ENCODE results near the gene UCHL5.
"Not testable (repeated sequence)": the region's sequence is repeated elsewhere in the genome, so short reads cannot be mapped to it uniquely, and the experiment has no call there.

The UCHL5 gene

DNA sequence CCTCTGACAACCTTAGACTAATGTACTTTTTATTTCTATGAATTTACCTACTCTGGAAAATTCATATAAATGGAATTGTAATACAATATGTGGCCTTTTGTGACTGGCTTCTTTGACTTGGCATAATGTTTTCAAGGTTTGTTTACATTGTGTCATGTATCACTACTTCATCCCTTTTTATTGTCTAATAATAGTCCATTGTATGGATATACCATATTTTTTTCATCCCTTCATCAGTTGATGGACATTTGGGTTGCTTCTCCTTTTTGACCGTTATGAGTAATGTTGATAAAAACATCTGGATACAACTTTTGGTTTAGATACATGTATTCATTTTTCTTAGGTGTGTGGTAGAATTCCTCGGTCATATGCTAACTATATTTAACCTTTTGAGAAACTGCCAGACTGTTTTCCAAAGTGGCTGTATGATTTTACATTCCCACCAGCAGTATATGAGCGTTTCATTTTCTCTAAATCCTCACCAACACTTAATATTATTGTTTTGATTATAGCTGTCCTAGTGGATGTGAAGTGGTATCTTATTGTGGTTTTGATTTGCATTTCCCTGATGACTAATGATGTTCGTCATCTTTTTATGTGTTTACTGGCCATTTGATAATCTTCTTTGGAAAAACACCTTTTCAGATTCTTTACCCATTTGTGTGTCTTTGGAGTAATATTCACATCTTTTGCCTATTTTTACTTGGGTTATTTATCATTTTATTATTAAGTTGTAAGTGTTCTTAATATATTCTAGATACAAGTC lies 3.7 kb upstream of the UCHL5 start:
- DNase-seq: no peak

DNA sequence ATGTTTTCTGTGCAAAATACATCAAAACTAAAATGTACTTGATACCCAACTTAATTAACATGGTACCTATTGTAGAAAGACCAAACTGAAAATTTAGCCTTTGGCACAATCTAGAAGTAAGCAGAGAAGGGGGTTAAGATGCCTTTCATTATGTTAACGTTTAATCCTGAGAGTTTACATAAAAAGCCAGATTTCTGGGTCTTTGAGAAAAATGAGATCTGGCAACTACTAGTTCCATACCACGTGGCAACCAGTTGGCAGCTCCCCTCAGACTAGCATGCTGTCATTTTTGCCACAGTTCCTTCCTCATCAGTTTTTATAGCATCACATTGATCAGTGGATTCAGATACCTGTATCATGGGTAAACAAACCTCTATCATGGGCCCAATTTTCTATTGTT lies 1.8 kb upstream of the UCHL5 start:
- DNase-seq: peak; percentile 25

DNA sequence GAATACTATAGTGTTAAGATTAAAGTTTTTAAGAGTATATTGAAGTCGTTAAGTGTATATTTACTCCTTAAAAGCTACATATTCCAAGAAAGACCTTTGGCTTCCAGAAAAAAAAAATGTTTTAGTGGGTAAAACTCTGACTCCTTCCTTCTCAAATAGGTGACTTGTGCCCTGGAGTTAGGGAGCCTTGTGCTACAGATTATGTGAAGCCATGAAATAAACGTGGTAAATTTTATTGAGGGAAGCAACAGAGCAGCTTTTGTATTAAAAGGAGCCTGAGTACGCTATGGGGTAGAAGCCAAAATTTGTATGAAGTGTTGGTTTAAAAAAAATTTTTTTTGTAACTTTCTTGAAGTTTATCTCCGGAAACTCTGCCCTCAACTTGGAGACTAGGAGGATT lies 1.2 kb upstream of the UCHL5 start:
- DNase-seq: no peak

DNA sequence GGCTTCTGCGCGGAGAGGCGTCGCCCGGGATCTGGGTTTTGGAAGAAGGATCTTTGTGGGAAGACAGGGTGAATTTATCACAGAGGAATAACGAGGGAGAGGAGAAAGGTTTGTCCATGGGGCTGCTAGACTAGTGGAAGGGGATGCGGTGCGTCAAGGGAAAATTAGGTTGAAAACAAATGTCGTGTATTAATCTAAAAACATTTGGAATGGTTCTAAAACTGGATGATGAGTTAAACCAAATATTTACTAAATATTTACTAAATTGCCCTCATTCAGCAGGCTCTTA lies 899 bp upstream of the UCHL5 start:
- DNase-seq: no peak

DNA sequence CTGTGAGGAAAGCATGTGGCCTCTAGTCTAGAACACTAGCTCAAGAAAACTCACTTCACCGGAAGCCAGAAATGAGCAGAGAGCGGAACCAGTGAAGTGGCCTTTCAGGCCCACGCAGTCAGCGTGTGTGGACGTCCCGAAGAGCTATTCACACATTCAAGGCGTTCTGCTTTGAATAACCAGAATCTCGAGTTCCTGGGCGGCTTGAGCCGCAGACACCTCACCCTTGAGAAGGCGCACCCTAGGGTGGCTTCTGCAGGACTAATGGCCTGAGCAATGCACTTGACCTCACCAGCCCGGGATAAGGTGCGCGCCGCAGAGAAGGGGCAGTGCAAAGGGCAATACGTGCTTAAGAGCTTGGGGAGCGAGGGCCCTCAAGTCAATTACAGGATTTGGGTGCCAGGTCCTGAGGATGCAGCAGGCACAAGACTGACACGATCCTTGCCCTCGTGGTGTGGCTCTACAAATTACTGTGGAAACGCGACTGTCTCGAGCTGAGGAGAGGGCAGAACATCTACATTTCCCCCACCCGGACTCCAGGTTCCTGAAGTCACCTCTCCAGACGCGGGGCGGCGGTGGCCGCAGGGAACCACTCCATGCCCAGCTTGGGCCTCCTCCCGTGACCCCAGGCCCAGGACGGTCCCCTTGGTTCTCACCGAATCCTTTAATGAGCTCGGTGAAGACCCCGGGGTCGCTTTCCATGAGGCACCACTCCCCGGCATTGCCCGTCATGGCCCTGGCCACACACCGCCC lies 455 bp downstream of the UCHL5 start:
- peak; percentile 85 for DNase-seq

DNA sequence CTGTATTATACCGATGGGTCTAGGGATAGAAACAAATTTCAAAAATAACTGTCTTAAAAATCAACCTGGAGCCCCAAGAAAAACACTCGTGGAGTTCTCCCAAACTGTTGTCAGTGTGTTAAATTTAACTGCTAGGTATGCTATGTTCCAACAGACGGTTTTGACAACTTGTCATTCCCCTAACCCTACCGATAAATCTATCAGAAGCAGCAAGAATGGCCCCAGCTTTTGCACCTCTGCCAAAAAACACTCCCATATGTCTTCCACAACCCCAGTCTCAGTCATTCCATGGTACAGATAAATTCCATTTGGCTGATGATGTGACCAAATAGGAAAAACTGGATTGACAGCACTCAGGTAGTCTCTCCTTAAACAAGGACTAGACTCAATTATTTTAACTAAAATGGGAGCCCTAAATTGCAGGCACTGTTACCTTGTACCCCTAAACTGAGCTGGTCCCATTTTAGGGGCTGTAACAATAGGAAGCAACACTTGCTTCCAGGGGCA lies 4.9 kb downstream of the UCHL5 start:
- DNase-seq: no peak

DNA sequence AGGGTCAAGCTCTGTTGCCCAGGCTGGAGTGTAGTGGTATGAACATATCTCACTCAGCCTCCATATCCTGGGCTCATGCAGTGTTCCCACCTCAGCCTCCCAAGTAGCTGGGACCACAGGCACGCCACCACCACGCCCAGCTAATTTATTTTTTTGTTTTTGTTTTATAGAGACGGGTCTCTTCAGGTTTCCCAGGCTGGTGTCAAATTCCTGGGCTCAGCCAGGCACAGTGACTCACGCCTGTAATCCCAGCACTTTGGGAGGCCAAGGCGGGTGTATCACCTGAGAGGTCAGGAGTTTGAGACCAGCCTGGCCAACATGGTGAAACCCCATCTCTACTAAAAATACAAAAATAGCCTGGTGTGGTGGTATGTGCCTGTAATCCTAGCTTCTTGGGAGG lies 10.2 kb downstream of the UCHL5 start:
- not testable (repeated sequence) for DNase-seq

DNA sequence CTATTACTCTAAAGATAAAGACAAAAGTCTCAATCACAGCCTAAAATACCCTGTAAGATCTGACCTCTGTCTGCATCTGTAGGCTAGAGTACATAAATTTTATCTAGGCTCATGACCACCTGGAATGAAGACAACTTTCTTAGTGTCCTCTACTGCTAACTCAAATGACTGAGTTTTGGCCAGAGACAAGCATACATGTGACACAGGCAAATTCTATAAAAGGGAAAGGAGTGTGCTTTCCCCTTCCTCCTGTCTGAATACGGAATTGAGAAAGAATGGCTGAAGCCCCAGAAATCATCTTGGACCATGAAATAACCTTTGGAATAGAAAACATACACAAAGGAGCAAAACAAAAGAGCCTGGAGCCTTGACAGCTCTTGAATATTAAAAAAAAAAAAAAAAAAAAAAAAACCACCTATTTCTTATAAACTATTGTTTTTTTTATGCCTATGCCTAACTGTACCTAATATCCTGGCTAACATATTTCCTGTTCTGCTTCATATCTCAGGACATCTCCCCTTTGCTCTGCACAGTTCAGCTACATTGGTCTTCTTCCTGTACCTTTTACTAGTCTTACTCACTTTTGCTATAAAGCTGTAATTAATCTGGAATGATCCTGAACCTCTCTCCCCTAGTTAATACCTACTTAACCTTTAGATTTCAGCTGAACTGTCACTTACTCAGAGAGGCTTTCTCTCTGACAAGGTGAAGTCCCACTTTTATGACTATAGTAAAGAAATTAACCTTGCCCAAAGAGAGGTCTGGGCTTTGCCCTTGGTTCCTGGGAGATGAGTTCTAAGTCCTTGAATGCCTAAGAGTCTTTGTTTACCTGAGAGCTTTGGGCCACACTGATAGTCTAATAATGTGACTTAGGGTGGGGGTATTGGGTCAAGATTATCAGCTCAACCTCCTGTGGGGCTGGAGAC lies 16.1 kb downstream of the UCHL5 start:
- no peak for DNase-seq

DNA sequence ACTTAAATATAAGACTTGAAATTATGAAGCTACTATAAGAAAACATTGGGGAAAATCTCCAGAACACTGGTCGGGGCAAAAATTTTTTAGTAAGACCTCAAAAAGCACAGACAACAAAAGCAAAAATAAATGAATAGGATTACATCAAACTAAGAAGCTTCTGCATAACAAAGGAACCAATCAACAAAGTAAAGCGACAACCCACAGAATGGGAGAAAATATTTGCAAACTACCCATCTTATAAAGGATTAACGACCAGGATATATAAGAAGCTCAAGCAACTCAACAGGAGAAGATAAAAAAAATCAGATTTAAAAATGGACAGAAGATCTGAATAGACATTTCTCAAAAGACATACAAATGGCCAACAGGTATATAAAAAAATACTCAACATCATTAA lies 19.1 kb downstream of the UCHL5 start:
- no peak for DNase-seq

DNA sequence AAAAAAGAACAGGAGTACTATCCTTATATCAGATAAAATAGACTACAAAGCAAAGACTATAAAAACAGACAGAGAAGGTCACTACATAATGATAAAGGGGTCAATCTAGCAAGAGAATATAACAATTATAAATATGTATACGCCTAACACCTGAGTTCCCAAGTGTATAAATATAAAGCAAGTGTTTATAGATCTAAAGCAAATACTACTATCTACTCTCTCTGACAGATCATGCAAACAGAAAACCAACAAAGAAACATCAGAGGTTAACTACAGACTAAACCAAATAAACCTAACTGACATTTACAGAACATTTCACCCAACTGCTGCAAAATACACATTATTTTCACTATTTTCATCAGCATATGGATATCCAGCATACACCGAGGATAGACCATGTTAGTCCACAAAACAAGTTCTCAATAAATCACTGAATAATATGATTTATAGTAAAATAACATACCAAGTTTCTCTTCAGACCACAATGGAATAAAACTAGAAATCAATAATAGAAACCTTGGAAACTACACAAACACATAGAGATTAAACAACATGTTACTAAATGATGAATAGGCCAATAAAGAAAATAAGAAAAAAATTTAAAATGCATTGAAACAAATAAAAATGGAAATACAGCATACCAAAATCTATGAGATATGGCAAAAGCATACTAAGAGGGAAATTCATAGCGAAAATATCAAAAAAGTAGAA lies 22.7 kb downstream of the UCHL5 start:
- DNase-seq: no peak

DNA sequence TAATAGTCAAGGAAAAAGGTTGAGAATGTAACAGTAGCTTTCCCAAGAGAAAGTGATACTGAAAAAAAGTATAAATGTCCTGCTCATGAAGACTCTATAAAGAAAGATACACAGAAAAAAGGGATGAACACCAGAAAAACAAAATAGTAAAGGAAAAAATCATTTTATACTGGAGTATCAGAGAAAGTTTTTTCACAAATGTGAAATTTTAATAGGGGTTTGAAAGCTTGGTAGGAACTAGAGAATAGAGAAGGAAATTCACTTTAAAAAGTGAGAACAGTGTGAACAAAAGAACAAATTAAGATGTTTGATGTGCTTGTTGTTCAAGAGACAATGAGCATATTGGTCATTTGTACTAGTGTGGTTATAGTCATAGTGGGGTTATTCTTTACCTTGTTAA lies 25.6 kb downstream of the UCHL5 start:
- no peak for DNase-seq

DNA sequence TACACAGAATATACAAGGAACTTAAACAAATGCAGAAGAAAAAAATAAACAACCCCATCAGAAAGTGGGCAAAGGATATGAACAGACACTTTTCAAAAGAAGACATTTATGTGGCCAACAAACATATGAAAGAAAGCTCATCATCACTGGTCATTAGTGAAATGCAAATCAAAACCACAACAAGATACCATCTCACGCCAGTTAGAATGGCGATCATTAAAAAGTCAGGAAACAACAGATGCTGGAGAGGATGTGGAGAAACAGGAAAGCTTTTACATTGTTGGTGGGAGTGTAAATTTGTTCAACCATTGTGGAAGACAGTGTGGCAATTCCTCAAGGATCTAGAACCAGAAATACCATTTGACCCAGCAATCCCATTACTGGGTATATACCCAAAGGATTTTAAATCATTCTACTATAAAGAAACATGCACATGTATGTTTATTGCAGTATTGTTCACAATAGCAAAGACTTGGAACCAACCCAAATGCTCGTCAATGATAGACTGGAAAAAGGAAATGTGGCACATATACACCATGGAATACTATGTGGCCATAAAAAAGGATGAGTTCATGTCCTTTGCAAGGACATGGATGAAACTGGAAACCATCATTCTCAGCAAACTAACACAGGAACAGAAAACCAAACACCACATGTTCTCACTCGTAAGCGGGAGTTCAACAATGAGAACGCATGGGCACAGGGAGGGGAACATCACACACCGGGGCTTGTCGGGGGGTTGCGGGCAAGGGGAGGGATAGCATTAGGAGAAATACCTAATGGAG lies 26.3 kb downstream of the UCHL5 start:
- DNase-seq: not testable (repeated sequence)

DNA sequence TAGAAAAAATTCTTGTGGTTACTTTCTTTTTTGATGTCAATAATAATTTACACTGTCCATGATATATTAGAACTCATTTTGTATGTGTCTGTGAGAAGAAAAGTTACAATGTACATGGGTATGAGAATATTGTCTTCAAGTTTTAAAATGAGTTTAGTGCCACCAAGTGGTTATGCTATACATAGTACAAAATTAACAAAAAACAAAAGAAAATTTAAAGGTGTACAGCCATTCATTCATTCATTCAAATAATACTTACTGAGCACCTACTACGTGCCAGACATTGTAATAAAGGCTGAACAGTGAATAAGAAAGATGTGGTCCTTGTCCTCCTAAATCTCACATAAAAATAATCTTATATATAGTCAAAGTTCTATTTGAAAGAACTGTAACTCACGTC lies 27.7 kb downstream of the UCHL5 start:
- DNase-seq: peak; percentile 15

DNA sequence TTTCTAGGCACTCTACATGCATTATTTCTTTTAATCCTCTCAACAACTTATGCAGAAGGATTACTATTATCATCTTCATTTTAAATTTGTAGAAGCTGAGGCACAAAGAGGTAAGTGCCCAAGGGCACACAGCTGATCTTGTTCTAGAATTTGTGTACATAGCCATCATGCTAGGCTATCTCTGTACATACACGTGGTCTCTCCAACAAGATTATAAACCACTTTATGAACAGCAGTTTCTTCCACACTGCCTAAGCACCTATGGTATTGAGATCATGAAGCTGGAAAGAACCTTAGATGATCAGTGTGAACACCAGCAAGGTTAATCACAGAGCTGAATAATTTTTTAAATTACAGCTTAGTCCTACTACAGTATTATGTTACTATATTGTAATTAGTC lies 28.9 kb downstream of the UCHL5 start:
- DNase-seq: no peak

DNA sequence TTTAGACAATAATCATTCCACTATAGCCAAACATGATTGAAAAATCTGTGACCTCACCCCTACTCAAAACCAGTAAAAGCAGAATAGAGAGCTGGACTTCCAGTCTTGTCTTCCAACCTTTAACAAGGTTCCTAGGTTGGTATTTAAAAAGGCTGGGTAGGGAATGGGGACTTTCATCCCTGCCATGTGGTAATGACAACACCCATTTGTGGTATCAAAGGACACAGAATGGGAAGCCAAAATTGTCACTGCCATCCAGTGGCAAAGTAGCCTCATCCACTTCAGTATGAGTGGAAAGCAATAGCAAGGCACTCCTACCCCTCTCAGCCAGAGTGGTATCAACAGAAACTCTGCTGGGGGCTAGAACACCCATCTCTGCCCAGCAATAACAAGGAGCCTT lies 33.9 kb downstream of the UCHL5 start:
- no peak for DNase-seq

DNA sequence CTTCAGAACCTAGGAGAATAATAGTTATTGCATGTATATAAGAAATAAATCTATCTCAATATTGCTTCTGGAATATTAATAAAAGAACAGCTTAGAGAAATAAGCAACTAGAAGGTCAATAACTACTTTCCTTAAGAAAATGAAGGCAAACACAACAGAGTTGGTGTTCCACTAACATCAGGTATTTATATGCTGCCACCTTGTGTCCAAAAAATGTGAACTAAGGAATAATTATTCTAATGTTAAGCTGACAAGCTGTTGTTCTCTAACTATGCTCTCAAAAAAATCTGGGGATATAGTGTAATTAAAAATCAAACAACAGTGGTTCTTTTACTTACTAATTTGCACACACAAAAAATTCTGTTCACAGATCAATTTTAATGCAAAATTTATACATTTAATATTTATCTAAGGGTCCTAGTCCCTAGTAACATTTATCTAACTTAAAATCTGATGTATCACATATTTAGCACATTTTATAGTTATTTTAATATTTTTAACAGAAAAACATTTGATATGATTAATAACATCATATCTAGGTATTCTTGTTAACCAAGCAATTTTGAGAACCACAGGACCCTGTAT lies 39.6 kb downstream of the UCHL5 start:
- peak; percentile 77 for DNase-seq

DNA sequence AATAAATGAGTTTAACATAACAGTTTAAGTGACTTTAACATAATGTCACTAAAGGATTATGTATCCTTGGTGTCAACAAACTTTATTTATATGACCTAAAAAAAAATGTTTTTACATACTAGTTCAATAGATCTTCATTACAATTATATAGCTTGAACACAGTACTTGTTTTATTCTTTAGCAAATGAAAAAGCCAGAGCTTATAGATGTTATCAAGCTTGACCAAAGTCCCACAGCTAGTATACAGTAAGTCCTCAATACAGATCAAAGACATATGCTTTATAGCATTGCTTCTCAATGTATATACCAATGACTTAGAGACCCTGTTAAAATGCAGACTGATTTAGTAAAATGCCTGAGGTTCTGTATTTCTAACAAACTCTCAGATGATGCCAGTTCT lies 42.4 kb downstream of the UCHL5 start:
- no peak for DNase-seq

DNA sequence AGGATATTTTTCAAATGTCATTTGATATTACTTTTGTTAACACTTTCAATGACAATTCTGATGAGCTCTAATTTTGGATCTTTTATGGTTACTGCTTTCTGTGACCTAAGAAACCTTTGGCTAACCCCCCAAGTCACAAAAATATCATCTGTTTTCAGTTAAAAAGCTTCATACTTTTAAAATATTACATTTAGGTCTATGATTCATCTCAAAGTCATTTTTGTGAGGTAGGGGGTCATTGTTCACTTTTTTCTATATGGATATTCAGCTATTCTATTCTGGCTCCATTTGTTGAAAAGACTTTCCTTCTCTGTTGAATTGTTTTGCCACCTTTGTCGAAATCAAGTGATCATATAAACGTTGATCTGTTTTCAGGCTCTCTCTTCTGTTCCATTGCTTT lies 44.8 kb downstream of the UCHL5 start:
- DNase-seq: no peak

DNA sequence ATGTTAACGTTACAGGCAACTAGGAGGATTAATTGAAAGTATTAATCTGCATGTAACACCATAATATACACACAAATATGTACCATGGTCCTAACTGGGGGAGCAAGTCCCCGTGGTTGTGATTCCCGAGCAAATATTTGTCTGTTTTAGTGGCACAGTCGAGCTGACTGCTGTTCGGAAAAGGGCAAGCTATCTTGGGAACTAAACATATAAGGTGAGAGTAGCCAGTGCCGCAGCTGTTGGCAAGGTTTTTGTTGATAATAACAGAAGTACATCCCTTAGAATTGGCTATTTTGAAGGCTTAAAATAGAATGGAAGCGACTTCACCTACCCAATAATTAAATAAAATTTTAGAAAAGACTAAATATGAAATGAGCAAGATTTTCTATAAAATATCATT lies 45.5 kb downstream of the UCHL5 start:
- no peak for DNase-seq

DNA sequence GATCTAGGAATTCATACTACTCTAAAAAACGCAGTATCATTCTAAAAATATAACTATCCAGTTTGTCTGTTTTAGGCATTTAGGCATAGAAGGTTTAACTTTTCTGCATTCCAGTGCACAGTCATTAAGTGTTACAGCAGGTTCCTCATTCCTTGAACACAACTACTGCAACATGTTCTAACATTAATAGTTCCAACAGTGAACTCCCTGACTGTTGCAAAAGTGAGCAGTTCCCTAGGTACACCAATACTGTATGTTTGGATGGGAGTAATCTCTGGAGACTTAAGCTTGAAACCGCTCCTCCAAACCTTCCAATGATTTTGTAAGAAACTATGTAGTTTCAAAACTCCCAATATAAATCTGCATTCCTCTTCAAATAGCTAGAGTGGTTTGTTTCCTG lies 46.2 kb downstream of the UCHL5 start:
- peak; percentile 29 for DNase-seq

DNA sequence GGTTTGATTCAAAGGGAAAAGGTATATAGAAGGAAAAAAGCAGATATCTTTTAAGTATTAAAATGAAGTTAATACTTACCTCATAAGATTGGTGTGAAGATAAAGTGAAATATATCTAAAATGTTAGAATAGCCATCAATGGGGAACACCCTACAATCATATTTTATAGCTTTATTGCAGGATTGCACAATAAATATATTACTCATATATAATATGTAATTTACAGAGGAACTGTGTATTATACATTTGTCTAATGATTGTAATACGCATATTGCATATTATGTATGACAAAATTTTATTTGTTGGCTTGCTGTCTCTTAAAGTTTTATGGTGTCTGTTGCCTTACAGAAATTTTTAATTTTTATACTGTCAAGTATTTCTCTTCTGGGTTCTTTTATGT lies 47.8 kb downstream of the UCHL5 start:
- DNase-seq: peak; percentile 4

DNA sequence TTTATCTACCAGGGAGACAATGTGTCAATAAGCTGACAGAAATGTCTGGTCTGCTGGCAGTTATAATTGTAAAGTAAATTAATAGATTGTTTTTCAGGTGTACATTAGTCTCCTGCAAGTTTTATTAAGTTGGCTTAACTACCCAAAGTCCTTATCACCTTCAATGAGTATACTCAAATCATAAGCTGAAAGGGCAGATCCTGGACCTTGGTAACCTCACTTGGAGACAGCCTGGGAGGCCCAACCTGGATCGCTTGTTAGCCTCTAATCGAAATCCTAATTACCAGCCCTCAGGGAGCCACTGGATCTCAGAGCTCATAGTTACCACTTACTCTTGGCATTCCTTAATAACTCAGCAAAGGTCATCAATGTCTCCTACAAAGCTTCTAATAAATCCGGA lies 49.7 kb downstream of the UCHL5 start:
- no peak for DNase-seq

Measured in suppressor macrophage treated with lipopolysaccharide for 4 hours (primary cell).